Psoas muscle (tissue), 8 donors: Measurements from ENCODE around the gene XRCC5. TPM values are rescaled to one million over a fixed set of nuclear protein-coding genes. Genes with fewer than 3 reads are reported as not detected.

Experiments used
- ATAC-seq, 4 donors: fragments of 200-7000 bp; cut with Tn5 transposase; one replicate each; pipeline ENCODE4 v1.9.1; 2020; ENCODE audit warnings: moderate library complexity in 3 of 4, mild to moderate bottlenecking in 2 of 4
- DNase-seq, 2 donors: peaks; one replicate each; pipeline ENCODE4 v3.0.0-alpha.2; 2020
- H3K27ac ChIP-seq: fragments of 200-600 bp; one replicate; pipeline ENCODE4 v1.8.0; 2022
- H3K27me3 ChIP-seq, 3 donors: fragments of 200-600 bp in 1 of 3; one replicate each; pipeline versions ENCODE4 v1.6.1 to v1.8.0; 2013 to 2022; ENCODE audit warnings: low read length in 2 of 3, mild to moderate bottlenecking in 2 of 3, moderate library complexity in 1 of 3; ENCODE audit not compliant: insufficient read depth in 3 of 3
- H3K36me3 ChIP-seq, 2 donors: fragments of 200-600 bp in 1 of 2; one replicate each; pipeline versions ENCODE4 v1.6.1 to v1.8.0; 2013 to 2022; ENCODE audit warnings: low read depth in 1 of 2, mild to moderate bottlenecking in 1 of 2, moderate library complexity in 1 of 2; ENCODE audit not compliant: insufficient read depth in 1 of 2
- H3K4me1 ChIP-seq: fragments of 200-600 bp; one replicate; pipeline ENCODE4 v1.8.0; 2022
- H3K4me3 ChIP-seq: fragments of 200-600 bp; one replicate; pipeline ENCODE4 v1.8.0; 2022; ENCODE audit warnings: mild to moderate bottlenecking
- H3K9me3 ChIP-seq: fragments of 200-600 bp; one replicate; pipeline ENCODE4 v1.8.0; 2022
- CTCF ChIP-seq: fragments of 200-600 bp; IDR thresholded peaks from one replicate; pipeline ENCODE4 v1.8.0; 2022; ENCODE audit warnings: antibody characterized with exemption
- WGBS, 3 donors: extraction: QIAGEN DNeasy Blood & Tissue Kit; methylation state at CpG; one replicate each; pipeline versions ENCODE4 v1.1.6 to v1.1.7; 2013; 5-methylcytosine and 5-hydroxymethylcytosine counted together
- intact Hi-C, 2 donors: fragments of 100-400 bp; cut with DNase I; formaldehyde crosslinking; loops; one replicate each; pipeline versions ENCODE4 v1.11.0 to v1.14.2; 2022
- polyA plus RNA-seq, 3 donors: library from polyadenylated mRNA; stranded (reverse); fragments of 200-250 nt; gene quantifications; one replicate each; pipeline ENCODE4 v1.2.3, GENCODE V29; 2013
- total RNA-seq, 4 donors: library from RNA; stranded (reverse); fragmentation: NEBNext Ultra II Directional in 2 of 4; extraction: Animal tissue kit (Norgen Biotek cat#: 25700) in 2 of 4; gene quantifications; one replicate each; pipeline versions ENCODE4 v1.2.1 to v1.2.4, GENCODE V29; 2021 to 2023
- donor health status: healthy with polysubstance abuse.
- donor health status: DM: no; HTN: no; CAD: no; lungs with moderate emphysema.
- donor health status: Bipolar disorder and iron deficiency.
- donor health status: healthy.
- donor health status: DM: yes; HTN: yes; CAD: no.
- donor health status: DM: no; HTN: no; CAD: no.
- donor health status: DM: no; HTN: no; CAD: no.
- donor health status: DM: yes; HTN: yes; CAD: no.

The XRCC5 gene
- total and polyA plus RNA-seq, 7 donors = 75.3 to 173 (median 140) TPM

- intact Hi-C loops = no loop called here
- no peak for DNase-seq
- H3K4me3 ChIP-seq = no peak overlapping the region
- H3K4me1 ChIP-seq = no peaks in the 10 kb centered on the region
- TF ChIP-seq CTCF = no peak
- peaks cover 11% of the 10 kb centered on the region for H3K9me3 ChIP-seq
- H3K27me3 ChIP-seq = no peaks in the 10 kb centered on the region
- no peak for ATAC-seq
- WGBS, 3 donors = 69 to 81% (median 70%) methylated on average over 1 of the region's 1 CpG
- no peak overlapping the region for H3K27ac ChIP-seq
- H3K36me3 ChIP-seq = no peaks in the 10 kb centered on the region
Observed at GRCh38 chr2:216235896-216236295, 126.7 kb downstream of the XRCC5 start.

- TF ChIP-seq CTCF = no peak
- Histone ChIP-seq H3K27ac (no peak overlapping the region), H3K4me1 (no peaks in the 10 kb centered on the region), H3K36me3 (no peaks in the 10 kb centered on the region), H3K27me3 (no peaks in the 10 kb centered on the region), H3K4me3 (no peak overlapping the region), H3K9me3 (peaks cover 9% of the 10 kb centered on the region)
- intact Hi-C loops = no loop called here
- 0% methylated on average over 1 of the region's 1 CpG for WGBS, 3 donors
- DNase-seq (no peak), ATAC-seq (no peak)
Observed at GRCh38 chr2:216236486-216236885, 127.3 kb downstream of the XRCC5 start.

GRCh38 chr2:216242365-216242764 is 133.2 kb downstream of the XRCC5 start:
- Histone ChIP-seq H3K4me1 (no peaks in the 10 kb centered on the region), H3K36me3 (no peaks in the 10 kb centered on the region), H3K4me3 (no peak overlapping the region), H3K27ac (no peak overlapping the region), H3K27me3 (no peaks in the 10 kb centered on the region), H3K9me3 (no peaks in the 10 kb centered on the region)
- no peak for TF ChIP-seq CTCF
- DNase-seq = no peak
- WGBS, 3 donors = 28 to 31% (median 29%) methylated on average over 6 of the region's 6 CpGs
- intact Hi-C loops = no loop called here
- no peak for ATAC-seq

GRCh38 chr2:216243026-216243425 is 133.9 kb downstream of the XRCC5 start:
- WGBS, 3 donors = 80 to 90% (median 82%) methylated on average over 3 of the region's 3 CpGs
- no peak for DNase-seq
- no peaks in the 10 kb centered on the region for H3K27me3 ChIP-seq
- no peaks in the 10 kb centered on the region for H3K4me1 ChIP-seq
- H3K4me3 ChIP-seq = no peak overlapping the region
- no peak overlapping the region for H3K27ac ChIP-seq
- no peaks in the 10 kb centered on the region for H3K36me3 ChIP-seq
- intact Hi-C loops = no loop called here
- no peaks in the 10 kb centered on the region for H3K9me3 ChIP-seq
- TF ChIP-seq CTCF = no peak
- ATAC-seq = no peak

GRCh38 chr2:216245391-216245975 is 136.3 kb downstream of the XRCC5 start:
- H3K9me3 ChIP-seq = no peaks in the 10 kb centered on the region
- ATAC-seq = no peak
- no peak overlapping the region for H3K27ac ChIP-seq
- DNase-seq = no peak
- WGBS, 3 donors = 77 to 90% (median 78%) methylated on average over 6 of the region's 6 CpGs
- no peak overlapping the region for H3K4me3 ChIP-seq
- no peaks in the 10 kb centered on the region for H3K4me1 ChIP-seq
- TF ChIP-seq CTCF = no peak
- intact Hi-C loops = no loop called here
- H3K36me3 ChIP-seq = no peaks in the 10 kb centered on the region
- H3K27me3 ChIP-seq = no peaks in the 10 kb centered on the region
